HepG2 (cell line): ENCODE measurements around the gene FGA. TPM values are rescaled to one million over a fixed set of nuclear protein-coding genes. Genes with fewer than 3 reads are reported as not detected.

ENCODE experiments used
- ATAC-seq: fragments of 200-7000 bp; cut with Tn5 transposase; 3 replicates; pipeline ENCODE4 v1.9.1; 2020; ENCODE audit warnings: mild to moderate bottlenecking, moderate library complexity
- BruUV-seq: library from RNA; stranded (reverse); fragments of 400-500 nt; replicated peaks from 2 replicates; lab custom pipeline; 2021; lab: Mats Ljungman, UMichigan
- CTCF ChIA-PET: fragments of 300-600 bp; formaldehyde crosslinking; extraction: SDS; loops from one replicate; lab custom pipeline; 2021; ENCODE audit warnings: low total read pairs, inconsistent platforms, low intra/inter-chr PET ratio; lab: Yijun Ruan, JAX
- POLR2A ChIA-PET: fragments of 350-600 bp; sonication (Branson Sonifier 250); formaldehyde crosslinking; loops from one replicate; lab custom pipeline; 2020; ENCODE audit warnings: antibody characterized with exemption, inconsistent platforms; lab: Yijun Ruan, JAX
- DNase-seq: peaks from one replicate; pipeline ENCODE4 v3.0.0-alpha.2; 2015; ENCODE audit warnings: low spot score
- FAIRE-seq: peaks from 3 replicates; lab custom pipeline; 2011; peaks lifted over from hg19 to GRCh38; lab: Jason Lieb, UNC
- H2AFZ ChIP-seq: one replicate; pipeline ENCODE4 v1.6.1; 2011; ENCODE audit warnings: low read length, inconsistent platforms
- H3K27ac ChIP-seq: fragments of 300-600 bp; 3 replicates; pipeline ENCODE4 v1.8.0; 2011; ENCODE audit warnings: mixed run types, mild to moderate bottlenecking, mixed read lengths, low read length, inconsistent platforms; ENCODE audit not compliant: insufficient read depth; ENCODE audit errors: extremely low read length
- H3K27me3 ChIP-seq, 2 experiments: fragments of 200-600 bp in 1 of 2; 2 replicates in 1 of 2; 3 replicates in 1 of 2; pipeline versions ENCODE4 v1.6.0 to v1.8.0; 2011; ENCODE audit warnings: low read length in 2 of 2, mild to moderate bottlenecking in 2 of 2, moderate library complexity in 2 of 2, inconsistent platforms in 1 of 2; ENCODE audit not compliant: insufficient read depth in 2 of 2, control insufficient read depth in 1 of 2
- H3K36me3 ChIP-seq, 2 experiments: fragments of 200-600 bp in 1 of 2; replicated peaks in 1 of 2; 2 replicates in 1 of 2; 3 replicates in 1 of 2; pipeline versions ENCODE4 v1.5.1 to v1.8.0; 2011; ENCODE audit warnings: low read length in 2 of 2, inconsistent platforms in 1 of 2; ENCODE audit not compliant: insufficient read depth in 2 of 2, control insufficient read depth in 1 of 2
- H3K4me1 ChIP-seq: 2 replicates; pipeline ENCODE4 v1.5.1; 2012; ENCODE audit warnings: low read length, inconsistent platforms; ENCODE audit not compliant: insufficient read depth
- H3K4me2 ChIP-seq: 2 replicates; pipeline ENCODE4 v1.6.0; 2011; ENCODE audit warnings: low read depth, low read length, inconsistent platforms
- H3K4me3 ChIP-seq, 3 experiments: fragments of 200-600 bp in 1 of 3; sonication (generic), shearing (Covaris generic) in 1 of 3; replicated peaks in 1 of 3; 2 replicates each; pipeline ENCODE4 v1.5.1; 2011 to 2016; ENCODE audit warnings: low read length in 3 of 3, inconsistent platforms in 2 of 3, low read depth in 2 of 3, mild to moderate bottlenecking in 2 of 3, control low read depth in 1 of 3, mixed read lengths in 1 of 3; ENCODE audit not compliant: insufficient read depth in 1 of 3
- H3K79me2 ChIP-seq: one replicate; pipeline ENCODE4 v1.6.1; 2011; ENCODE audit warnings: low read length, inconsistent platforms; ENCODE audit not compliant: insufficient read depth
- H3K9ac ChIP-seq: 2 replicates; pipeline ENCODE4 v1.6.0; 2011; ENCODE audit warnings: mild to moderate bottlenecking, low read depth, low read length, inconsistent platforms; ENCODE audit not compliant: insufficient read depth
- H3K9me3 ChIP-seq: 2 replicates; pipeline ENCODE4 v1.5.1; 2012; ENCODE audit warnings: mild to moderate bottlenecking, low read length
- H4K20me1 ChIP-seq: 2 replicates; pipeline ENCODE4 v1.6.0; 2011; ENCODE audit warnings: inconsistent platforms, mild to moderate bottlenecking, low read length, moderate library complexity; ENCODE audit not compliant: insufficient read depth
- AKAP8 ChIP-seq: sonication (generic); formaldehyde crosslinking; IDR thresholded peaks from 2 replicates; pipeline ENCODE4 v1.5.1; 2020; ENCODE audit warnings: mild to moderate bottlenecking, missing genetic modification reagents
- ARID2 ChIP-seq: sonication (generic); formaldehyde crosslinking; IDR thresholded peaks from 2 replicates; pipeline ENCODE4 v1.8.1; 2022; ENCODE audit warnings: mild to moderate bottlenecking, missing genetic modification reagents, borderline replicate concordance
- ATF1 ChIP-seq: IDR thresholded peaks from 2 replicates; pipeline ENCODE4 v1.6.1; 2016; ENCODE audit warnings: mild to moderate bottlenecking, control low read depth
- ETV5 ChIP-seq: IDR thresholded peaks from 2 replicates; pipeline ENCODE4 v1.6.1; 2018; ENCODE audit warnings: missing biosample characterization, missing genetic modification reagents, inconsistent platforms, borderline replicate concordance
- MIER2 ChIP-seq: IDR thresholded peaks from 2 replicates; pipeline ENCODE4 v1.6.1; 2016; ENCODE audit warnings: missing biosample characterization, missing genetic modification reagents
- MTA3 ChIP-seq: sonication (generic); formaldehyde crosslinking; IDR thresholded peaks from 2 replicates; pipeline ENCODE4 v1.4.0; 2020; ENCODE audit warnings: missing genetic modification reagents
- RNF2 ChIP-seq: fragments of 450-650 bp; conservative IDR thresholded peaks from 2 replicates; pipeline ENCODE4 v1.6.1; 2016; ENCODE audit warnings: low read depth
- ZNF749 ChIP-seq: sonication (generic); formaldehyde crosslinking; IDR thresholded peaks from 2 replicates; pipeline ENCODE4 v1.8.0; 2022; ENCODE audit warnings: mild to moderate bottlenecking, missing genetic modification reagents, moderate library complexity, borderline replicate concordance
- ZSCAN25 ChIP-seq: sonication (generic); formaldehyde crosslinking; IDR thresholded peaks from 2 replicates; pipeline ENCODE4 v1.8.0; 2022; ENCODE audit warnings: mild to moderate bottlenecking, missing genetic modification reagents
- WGBS: methylation state at CpG from one replicate; pipeline ENCODE4 v1.1.6; 2017; ENCODE audit warnings: low lambda C conversion rate; 5-methylcytosine and 5-hydroxymethylcytosine counted together
- in situ Hi-C: cut with HindIII; loops from 2 replicates; pipeline ENCODE4 v1.10.0; 2017; ENCODE audit warnings: low pct_unique_long_range_greater_than_20kb; ENCODE audit not compliant: extremely low pct_ligation_motif_present
- intact Hi-C: fragments of 100-400 bp; cut with micrococcal nuclease; formaldehyde crosslinking; loops from one replicate; pipeline ENCODE4 v1.10.0; 2022; ENCODE audit not compliant: unreplicated experiment
- polyA plus RNA-seq, 8 experiments: library from polyadenylated mRNA; depleted of rRNA in 3 of 8; stranded (reverse) in 7 of 8; unstranded in 1 of 8; fragments of >200 nt; fragmentation: Illumina TruSeq in 4 of 8; extraction: Trizol in 4 of 8; gene quantifications; 2 replicates each; pipeline versions ENCODE4 v1.2.1 to v1.2.3, GENCODE V29; 2011 to 2016; ENCODE audit warnings: low read depth in 4 of 8, missing spikeins in 1 of 8, mixed read lengths in 1 of 8; ENCODE audit not compliant: insufficient read depth in 1 of 8
- total RNA-seq, 5 experiments: library from RNA; depleted of rRNA; stranded (reverse); fragments of >200 nt; fragmentation: Illumina TruSeq; extraction: Trizol; gene quantifications; 2 replicates each; pipeline ENCODE4 v1.2.3, GENCODE V29; 2016; ENCODE audit warnings: low read depth in 1 of 5
- TF ChIP-seq, protein P1 (sequence below): sonication (generic); formaldehyde crosslinking; IDR thresholded peaks from 2 replicates; pipeline ENCODE4 v1.4.0; 2020; ENCODE audit warnings: missing genetic modification reagents; ENCODE audit errors: not compliant biosample characterization
- TF ChIP-seq, protein P2 (sequence below): sonication (generic); formaldehyde crosslinking; IDR thresholded peaks from 2 replicates; pipeline ENCODE4 v1.4.0; 2020; ENCODE audit warnings: missing genetic modification reagents
- TF ChIP-seq, protein P3 (sequence below): sonication (generic); formaldehyde crosslinking; IDR thresholded peaks from 2 replicates; pipeline ENCODE4 v1.4.0; 2020; ENCODE audit warnings: missing genetic modification reagents

FGA gene
- total and polyA plus RNA-seq, 2 of the 13 experiments (the other 11 are each of a cell fraction or from before 2014, with no cell fraction given): 640 to 1,523 TPM

DNA sequence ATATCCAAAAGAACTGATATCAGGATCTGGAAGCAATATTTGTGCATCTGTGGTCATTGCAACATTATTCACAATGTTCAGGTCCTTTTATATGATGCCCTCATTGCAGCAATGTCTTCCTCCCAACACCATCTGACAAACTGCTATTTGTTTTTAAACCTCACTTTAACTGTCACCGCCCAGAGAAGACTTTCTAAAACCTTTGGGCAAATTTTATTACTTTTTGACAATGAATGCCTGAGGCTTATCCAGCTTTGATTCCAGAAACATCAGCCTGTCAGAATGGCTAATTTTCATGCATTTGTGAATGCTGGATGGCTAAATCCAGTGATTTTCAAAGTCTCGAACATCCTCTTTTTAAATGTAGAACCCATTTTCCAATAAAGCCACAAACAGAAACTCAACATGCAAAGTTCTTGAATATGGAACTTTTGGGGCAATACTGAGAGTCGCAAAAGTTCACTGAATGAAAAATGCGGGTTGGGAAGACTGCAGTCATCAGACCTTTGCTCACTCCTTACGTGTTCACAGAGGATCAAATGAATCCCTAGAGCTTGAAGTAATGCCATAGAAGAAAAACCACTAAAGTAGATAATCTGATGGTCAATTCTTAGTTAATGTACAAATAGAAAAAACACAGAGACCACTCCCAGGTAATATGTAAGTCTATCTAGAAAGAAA lies 17.2 kb downstream of the FGA start:
- Histone ChIP-seq H4K20me1 (no peaks in the 10 kb centered on the region), H3K4me1 (peaks cover 29% of the 10 kb centered on the region), H2AFZ (peak overlapping the region; percentile 56), H3K36me3 (0 out of 5 replicates have a peak, but pooled peaks cover 0 to 4% of the 10 kb centered on the region in 2 experiments), H3K4me3 (no peak overlapping the region), H3K9me3 (no peaks in the 10 kb centered on the region), H3K9ac (no peak overlapping the region), H3K4me2 (no peak overlapping the region), H3K27me3 (no peaks in the 10 kb centered on the region; a peak in 1 of 5 replicates), H3K27ac (no peak overlapping the region), H3K79me2 (no peaks in the 10 kb centered on the region)
- intact Hi-C loops (no loop called here), in situ Hi-C loops (no loop called here)
- FAIRE-seq: no peak
- no TSS peak for BruUV-seq
- ChIA-PET POLR2A (interaction anchor here (1.1 to 1.8 kb wide), 4 partner anchors 13 to 39 kb away, joined by 3 to 5 read pairs (median 4); partner anchors contain the start of gene FGG), CTCF (no interaction called here)
- no peak for DNase-seq
- no peak for ATAC-seq
- 78% methylated on average over 5 of the region's 5 CpGs for WGBS
- TF ChIP-seq, protein P1, sequence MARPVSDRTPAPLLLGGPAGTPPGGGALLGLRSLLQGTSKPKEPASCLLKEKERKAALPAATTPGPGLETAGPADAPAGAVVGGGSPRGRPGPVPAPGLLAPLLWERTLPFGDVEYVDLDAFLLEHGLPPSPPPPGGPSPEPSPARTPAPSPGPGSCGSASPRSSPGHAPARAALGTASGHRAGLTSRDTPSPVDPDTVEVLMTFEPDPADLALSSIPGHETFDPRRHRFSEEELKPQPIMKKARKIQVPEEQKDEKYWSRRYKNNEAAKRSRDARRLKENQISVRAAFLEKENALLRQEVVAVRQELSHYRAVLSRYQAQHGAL (CRISPR knock-in tag): no peak
- TF ChIP-seq MTA3: no peak

DNA sequence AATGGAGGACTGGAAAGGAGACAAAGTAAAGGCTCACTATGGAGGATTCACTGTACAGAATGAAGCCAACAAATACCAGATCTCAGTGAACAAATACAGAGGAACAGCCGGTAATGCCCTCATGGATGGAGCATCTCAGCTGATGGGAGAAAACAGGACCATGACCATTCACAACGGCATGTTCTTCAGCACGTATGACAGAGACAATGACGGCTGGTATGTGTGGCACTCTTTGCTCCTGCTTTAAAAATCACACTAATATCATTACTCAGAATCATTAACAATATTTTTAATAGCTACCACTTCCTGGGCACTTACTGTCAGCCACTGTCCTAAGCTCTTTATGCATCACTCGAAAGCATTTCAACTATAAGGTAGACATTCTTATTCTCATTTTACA lies 21.0 kb downstream of the FGA start:
- intact Hi-C loops: no loop called here
- POLR2A ChIA-PET: interaction anchor here (0.9 to 1.1 kb wide), 2 partner anchors 18 to 34 kb away, joined by 3 to 5 read pairs; no protein-coding TSS in a partner anchor
- Histone ChIP-seq H4K20me1 (no peaks in the 10 kb centered on the region), H3K4me2 (no peak overlapping the region), H3K36me3 (peaks cover 0 to 4% of the 10 kb centered on the region in 2 experiments; a peak in 1 of 5 replicates), H3K4me1 (peaks cover 12% of the 10 kb centered on the region), H3K27me3 (no peaks in the 10 kb centered on the region; a peak in 1 of 5 replicates), H3K9me3 (no peaks in the 10 kb centered on the region), H2AFZ (no peak overlapping the region), H3K9ac (no peak overlapping the region), H3K79me2 (no peaks in the 10 kb centered on the region), H3K27ac (no peak overlapping the region), H3K4me3 (no peak overlapping the region)
- BruUV-seq: no TSS peak
- no peak for DNase-seq
- ATAC-seq: no peak
- WGBS: 93% methylated on average over 5 of the region's 5 CpGs
- no peak for FAIRE-seq
- in situ Hi-C loops: no loop called here
- CTCF ChIA-PET: no interaction called here
- TF ChIP-seq AKAP8 (CRISPR knock-in tag) (no peak), ZNF749 (CRISPR knock-in tag) (no peak), RNF2 (no peak), MIER2 (CRISPR knock-in tag) (no peak), ETV5 (CRISPR knock-in tag) (no peak), ZSCAN25 (CRISPR knock-in tag) (no peak), ARID2 (no peak), ATF1 (CRISPR knock-in tag) (no peak)
- TF ChIP-seq, protein P2, sequence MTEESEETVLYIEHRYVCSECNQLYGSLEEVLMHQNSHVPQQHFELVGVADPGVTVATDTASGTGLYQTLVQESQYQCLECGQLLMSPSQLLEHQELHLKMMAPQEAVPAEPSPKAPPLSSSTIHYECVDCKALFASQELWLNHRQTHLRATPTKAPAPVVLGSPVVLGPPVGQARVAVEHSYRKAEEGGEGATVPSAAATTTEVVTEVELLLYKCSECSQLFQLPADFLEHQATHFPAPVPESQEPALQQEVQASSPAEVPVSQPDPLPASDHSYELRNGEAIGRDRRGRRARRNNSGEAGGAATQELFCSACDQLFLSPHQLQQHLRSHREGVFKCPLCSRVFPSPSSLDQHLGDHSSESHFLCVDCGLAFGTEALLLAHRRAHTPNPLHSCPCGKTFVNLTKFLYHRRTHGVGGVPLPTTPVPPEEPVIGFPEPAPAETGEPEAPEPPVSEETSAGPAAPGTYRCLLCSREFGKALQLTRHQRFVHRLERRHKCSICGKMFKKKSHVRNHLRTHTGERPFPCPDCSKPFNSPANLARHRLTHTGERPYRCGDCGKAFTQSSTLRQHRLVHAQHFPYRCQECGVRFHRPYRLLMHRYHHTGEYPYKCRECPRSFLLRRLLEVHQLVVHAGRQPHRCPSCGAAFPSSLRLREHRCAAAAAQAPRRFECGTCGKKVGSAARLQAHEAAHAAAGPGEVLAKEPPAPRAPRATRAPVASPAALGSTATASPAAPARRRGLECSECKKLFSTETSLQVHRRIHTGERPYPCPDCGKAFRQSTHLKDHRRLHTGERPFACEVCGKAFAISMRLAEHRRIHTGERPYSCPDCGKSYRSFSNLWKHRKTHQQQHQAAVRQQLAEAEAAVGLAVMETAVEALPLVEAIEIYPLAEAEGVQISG (CRISPR knock-in tag): no peak
- TF ChIP-seq, protein P3, sequence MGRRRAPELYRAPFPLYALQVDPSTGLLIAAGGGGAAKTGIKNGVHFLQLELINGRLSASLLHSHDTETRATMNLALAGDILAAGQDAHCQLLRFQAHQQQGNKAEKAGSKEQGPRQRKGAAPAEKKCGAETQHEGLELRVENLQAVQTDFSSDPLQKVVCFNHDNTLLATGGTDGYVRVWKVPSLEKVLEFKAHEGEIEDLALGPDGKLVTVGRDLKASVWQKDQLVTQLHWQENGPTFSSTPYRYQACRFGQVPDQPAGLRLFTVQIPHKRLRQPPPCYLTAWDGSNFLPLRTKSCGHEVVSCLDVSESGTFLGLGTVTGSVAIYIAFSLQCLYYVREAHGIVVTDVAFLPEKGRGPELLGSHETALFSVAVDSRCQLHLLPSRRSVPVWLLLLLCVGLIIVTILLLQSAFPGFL (CRISPR knock-in tag): no peak
